Activated CD8-positive, alpha-beta memory T cell treated with anti-CD3 and anti-CD28 coated beads for 36 hours (primary cell): Measurements from ENCODE around the gene SFN. TPM values are rescaled to one million over a fixed set of nuclear protein-coding genes. Genes with fewer than 3 reads are reported as not detected.
"Not testable (repeated sequence)": the region's sequence is repeated elsewhere in the genome, so short reads cannot be mapped to it uniquely, and the experiment has no call there.

Experiments used
- CTCF ChIA-PET: fragments of 350-600 bp; sonication (Branson Sonifier 250); formaldehyde crosslinking; loops from one replicate; lab custom pipeline; 2021; ENCODE audit warnings: antibody characterized with exemption; lab: Charles Lee
- POLR2A ChIA-PET: fragments of 350-600 bp; sonication (Branson Sonifier 250); formaldehyde crosslinking; loops from one replicate; lab custom pipeline; 2021; ENCODE audit warnings: antibody characterized with exemption; lab: Charles Lee
- total RNA-seq, 2 experiments: library from RNA; stranded (reverse); gene quantifications; one replicate each; pipeline ENCODE4 v1.2.3, GENCODE V29; 2021

SFN gene
- total RNA-seq, 2 experiments from 2014 or later, result 0.21 to 0.27 TPM

- POLR2A ChIA-PET, result interaction anchor here (1.1 to 1.6 kb wide), 2 partner anchors 9 to 27 kb away, joined by 4 to 6 read pairs; no protein-coding TSS in a partner anchor
Observed at GRCh38 chr1:26856604-26857469, 6.1 kb upstream of the SFN start.

GRCh38 chr1:26857473-26858060 is 5.4 kb upstream of the SFN start:
- POLR2A ChIA-PET, result interaction anchor here (1.1 kb wide), 1 partner anchor 27 kb away, joined by 4 read pairs; no protein-coding TSS in a partner anchor
- CTCF ChIA-PET, result interaction anchor here (1.1 to 1.8 kb wide), 4 partner anchors 13 to 29 kb away, joined by 3 to 6 read pairs (median 4); no protein-coding TSS in a partner anchor

More at GRCh38 chr1:26856604-26857469, 6.1 kb upstream of the SFN start:
- CTCF ChIA-PET, result interaction anchor here (0.8 to 1.8 kb wide), 4 partner anchors 12 to 47 kb away, joined by 3 to 4 read pairs (median 3); no protein-coding TSS in a partner anchor

GRCh38 chr1:26858160-26858559 is 4.8 kb upstream of the SFN start:
- CTCF ChIA-PET, result interaction anchor here (0.8 to 1.8 kb wide), 5 partner anchors 9 to 29 kb away, joined by 3 to 6 read pairs (median 4); no protein-coding TSS in a partner anchor
- POLR2A ChIA-PET, result interaction anchor here (1.1 kb wide), 1 partner anchor 26 kb away, joined by 4 read pairs; no protein-coding TSS in a partner anchor

- POLR2A ChIA-PET, result interaction anchor here (0.6 kb wide), 2 partner anchors 20 to 63 kb away, joined by 3 to 4 read pairs; no protein-coding TSS in a partner anchor
Observed at GRCh38 chr1:26858891-26859640, 3.9 kb upstream of the SFN start.

GRCh38 chr1:26861286-26861701 is 1.7 kb upstream of the SFN start:
- CTCF ChIA-PET, result interaction anchor here (1.0 kb wide), 1 partner anchor 259 kb away, joined by 3 read pairs; no protein-coding TSS in a partner anchor
- POLR2A ChIA-PET, result no interaction called here

More at GRCh38 chr1:26858891-26859640, 3.9 kb upstream of the SFN start:
- CTCF ChIA-PET, result interaction anchor here (0.8 to 1.8 kb wide), 6 partner anchors 9 to 48 kb away, joined by 3 to 6 read pairs (median 4); no protein-coding TSS in a partner anchor

GRCh38 chr1:26861889-26862378 is 1.0 kb upstream of the SFN start:
- ChIA-PET CTCF (interaction anchor here (0.9 to 1.0 kb wide), 2 partner anchors 13 to 260 kb away, joined by 3 to 4 read pairs; no protein-coding TSS in a partner anchor), POLR2A (no interaction called here)

- CTCF ChIA-PET, result interaction anchor here (0.5 to 3.8 kb wide), 5 partner anchors 13 to 75 kb away, joined by 3 to 16 read pairs (median 3); no protein-coding TSS in a partner anchor
- POLR2A ChIA-PET, result interaction anchor here (0.5 to 1.2 kb wide), 3 partner anchors 27 to 479 kb away, joined by 3 to 4 read pairs (median 3); partner anchors contain the start of gene GPN2
Observed at GRCh38 chr1:26863685-26864077, 732 bp downstream of the SFN start.

- POLR2A ChIA-PET, result interaction anchor here (0.5 to 2.2 kb wide), 15 partner anchors 9 to 330 kb away, joined by 3 to 13 read pairs (median 4); partner anchors contain the start of genes GPATCH3, GPN2, NUDC and PIGV
- CTCF ChIA-PET, result interaction anchor here (0.6 to 3.8 kb wide), 9 partner anchors 9 to 157 kb away, joined by 3 to 16 read pairs (median 5); no protein-coding TSS in a partner anchor
Observed at GRCh38 chr1:26864610-26865480, 1.9 kb downstream of the SFN start.

GRCh38 chr1:26873097-26873496 is 10.1 kb downstream of the SFN start:
- POLR2A ChIA-PET, result not testable (repeated sequence)
- CTCF ChIA-PET, result interaction anchor here (1.2 kb wide), 1 partner anchor 27 kb away, joined by 5 read pairs; no protein-coding TSS in a partner anchor

- CTCF ChIA-PET, result interaction anchor here (1.2 to 2.7 kb wide), 2 partner anchors 10 to 16 kb away, joined by 5 to 6 read pairs; no protein-coding TSS in a partner anchor
- POLR2A ChIA-PET, result no interaction called here
Observed at GRCh38 chr1:26874896-26875295, 11.9 kb downstream of the SFN start.

GRCh38 chr1:26877326-26877725 is 14.4 kb downstream of the SFN start:
- CTCF ChIA-PET, result interaction anchor here (1.0 to 1.6 kb wide), 2 partner anchors 19 to 27 kb away, joined by 3 read pairs; no protein-coding TSS in a partner anchor
- POLR2A ChIA-PET, result no interaction called here

GRCh38 chr1:26879793-26880192 is 16.8 kb downstream of the SFN start:
- ChIA-PET POLR2A (no interaction called here), CTCF (interaction anchor here (0.8 to 1.7 kb wide), 2 partner anchors 9 to 23 kb away, joined by 3 to 8 read pairs; no protein-coding TSS in a partner anchor)

GRCh38 chr1:26881611-26882010 is 18.7 kb downstream of the SFN start:
- CTCF ChIA-PET, result not testable (repeated sequence)
- POLR2A ChIA-PET, result interaction anchor here (1.3 kb wide), 1 partner anchor 12 kb away, joined by 3 read pairs; no protein-coding TSS in a partner anchor

GRCh38 chr1:26882696-26883463 is 19.9 kb downstream of the SFN start:
- POLR2A ChIA-PET, result interaction anchor here (1.3 kb wide), 1 partner anchor 10 kb away, joined by 3 read pairs; no protein-coding TSS in a partner anchor
- CTCF ChIA-PET, result no interaction called here

- POLR2A ChIA-PET, result interaction anchor here (0.6 kb wide), 1 partner anchor 212 kb away, joined by 3 read pairs; no protein-coding TSS in a partner anchor
- CTCF ChIA-PET, result interaction anchor here (0.7 to 1.1 kb wide), 3 partner anchors 9 to 1348 kb away, joined by 3 to 4 read pairs (median 4); no protein-coding TSS in a partner anchor
Observed at GRCh38 chr1:26887125-26887524, 24.2 kb downstream of the SFN start.

- CTCF ChIA-PET, result interaction anchor here (2.0 kb wide), 1 partner anchor 9 kb away, joined by 8 read pairs; no protein-coding TSS in a partner anchor
- POLR2A ChIA-PET, result interaction anchor here (0.7 kb wide), 1 partner anchor 317 kb away, joined by 3 read pairs; no protein-coding TSS in a partner anchor
Observed at GRCh38 chr1:26888231-26888630, 25.3 kb downstream of the SFN start.
